ENCODE measurements around the gene UGT3A1. TPM values are rescaled to one million over a fixed set of nuclear protein-coding genes. Genes with fewer than 3 reads are reported as not detected.

Gene UGT3A1
- total RNA-seq, 1 experiment from 2014 or later, result 0.19 TPM

GRCh38 chr5:35908228-35908627 lies 83.0 kb downstream of the UGT3A1 start:
- no peaks in the 10 kb centered on the region for H3K4me1 ChIP-seq (ENCODE audit: insufficient read depth, low read length, poor library complexity, severe bottlenecking)
- ChIA-PET POLR2A (ENCODE audit: low non-redundant PET) (interaction anchor here (0.7 kb wide), 1 partner anchor 121 kb away, joined by 4 read pairs; no protein-coding TSS in a partner anchor), CTCF (no interaction called here)
- no peak overlapping the region for H3K27ac ChIP-seq (ENCODE audit: low read depth, low read length, poor library complexity, severe bottlenecking)
- H3K4me3 ChIP-seq (ENCODE audit: low read depth, low read length, poor library complexity, severe bottlenecking), result no peak overlapping the region
- no peaks in the 10 kb centered on the region for H3K27me3 ChIP-seq (replicated peaks; ENCODE audit: insufficient read depth, low read depth, low read length, poor library complexity)
- TF ChIP-seq CTCF (conservative IDR thresholded peaks at IDR 0.05; ENCODE audit: low read depth, low read length) (no peak), EZH2 (IDR thresholded peaks at IDR 0.05; ENCODE audit: borderline replicate concordance, low read depth, low read length, poor library complexity, severe bottlenecking) (no peak)
- DNase-seq (ENCODE audit: low spot score), result peak; percentile 46
- peaks cover 3% of the 10 kb centered on the region for H3K9me3 ChIP-seq (ENCODE audit: low read depth, low read length, poor library complexity, severe bottlenecking)
- no peaks in the 10 kb centered on the region for H3K36me3 ChIP-seq (ENCODE audit: insufficient read depth, low read length, poor library complexity, severe bottlenecking)
- intact Hi-C loops (cut with micrococcal nuclease; ENCODE audit: unreplicated experiment), result no loop called here
- no TSS peak for BruUV-seq (replicated peaks)

- intact Hi-C loops (cut with micrococcal nuclease; ENCODE audit: unreplicated experiment), result no loop called here
- TF ChIP-seq CTCF (conservative IDR thresholded peaks at IDR 0.05; ENCODE audit: low read depth, low read length), result no peak
- TF ChIP-seq EZH2 (IDR thresholded peaks at IDR 0.05; ENCODE audit: borderline replicate concordance, low read depth, low read length, poor library complexity, severe bottlenecking), result no peak
- ChIA-PET CTCF (no interaction called here), POLR2A (ENCODE audit: low non-redundant PET) (no interaction called here)
- no peaks in the 10 kb centered on the region for H3K27me3 ChIP-seq (replicated peaks; ENCODE audit: insufficient read depth, low read depth, low read length, poor library complexity)
- no peaks in the 10 kb centered on the region for H3K36me3 ChIP-seq (ENCODE audit: insufficient read depth, low read length, poor library complexity, severe bottlenecking)
- BruUV-seq (replicated peaks), result no TSS peak
- H3K9me3 ChIP-seq (ENCODE audit: low read depth, low read length, poor library complexity, severe bottlenecking), result peaks cover 3% of the 10 kb centered on the region
- H3K4me3 ChIP-seq (ENCODE audit: low read depth, low read length, poor library complexity, severe bottlenecking), result no peak overlapping the region
- no peak for DNase-seq (ENCODE audit: low spot score)
- H3K4me1 ChIP-seq (ENCODE audit: insufficient read depth, low read length, poor library complexity, severe bottlenecking), result no peaks in the 10 kb centered on the region
- H3K27ac ChIP-seq (ENCODE audit: low read depth, low read length, poor library complexity, severe bottlenecking), result no peak overlapping the region
Measured at GRCh38 chr5:35904443-35905132, 86.6 kb downstream of the UGT3A1 start.

GRCh38 chr5:35903631-35904203 lies 87.5 kb downstream of the UGT3A1 start:
- ChIA-PET POLR2A (ENCODE audit: low non-redundant PET) (no interaction called here), CTCF (no interaction called here)
- Histone ChIP-seq H3K9me3 (ENCODE audit: low read depth, low read length, poor library complexity, severe bottlenecking) (peaks cover 3% of the 10 kb centered on the region), H3K27ac (ENCODE audit: low read depth, low read length, poor library complexity, severe bottlenecking) (no peak overlapping the region), H3K4me1 (ENCODE audit: insufficient read depth, low read length, poor library complexity, severe bottlenecking) (no peaks in the 10 kb centered on the region), H3K4me3 (ENCODE audit: low read depth, low read length, poor library complexity, severe bottlenecking) (no peak overlapping the region), H3K27me3 (replicated peaks; ENCODE audit: insufficient read depth, low read depth, low read length, poor library complexity) (no peaks in the 10 kb centered on the region), H3K36me3 (ENCODE audit: insufficient read depth, low read length, poor library complexity, severe bottlenecking) (no peaks in the 10 kb centered on the region)
- DNase-seq (ENCODE audit: low spot score), result no peak
- intact Hi-C loops (cut with micrococcal nuclease; ENCODE audit: unreplicated experiment), result no loop called here
- TF ChIP-seq CTCF (conservative IDR thresholded peaks at IDR 0.05; ENCODE audit: low read depth, low read length) (no peak), EZH2 (IDR thresholded peaks at IDR 0.05; ENCODE audit: borderline replicate concordance, low read depth, low read length, poor library complexity, severe bottlenecking) (no peak)
- BruUV-seq (replicated peaks), result no TSS peak

Data from A673 (cell line).